HG03565 (cell line): ENCODE results near the gene C11orf71.

Source experiments
- ATAC-seq: cut with Tn5 transposase; IDR thresholded peaks from one replicate; pipeline ENCODE4 v1.9.1; 2021; ENCODE audit warnings: mild to moderate bottlenecking, moderate library complexity; ENCODE audit not compliant: unreplicated experiment

The C11orf71 gene

GRCh38 chr11:114400915-114401223 is 558 bp upstream of the C11orf71 start:
- no peak for ATAC-seq

DNA sequence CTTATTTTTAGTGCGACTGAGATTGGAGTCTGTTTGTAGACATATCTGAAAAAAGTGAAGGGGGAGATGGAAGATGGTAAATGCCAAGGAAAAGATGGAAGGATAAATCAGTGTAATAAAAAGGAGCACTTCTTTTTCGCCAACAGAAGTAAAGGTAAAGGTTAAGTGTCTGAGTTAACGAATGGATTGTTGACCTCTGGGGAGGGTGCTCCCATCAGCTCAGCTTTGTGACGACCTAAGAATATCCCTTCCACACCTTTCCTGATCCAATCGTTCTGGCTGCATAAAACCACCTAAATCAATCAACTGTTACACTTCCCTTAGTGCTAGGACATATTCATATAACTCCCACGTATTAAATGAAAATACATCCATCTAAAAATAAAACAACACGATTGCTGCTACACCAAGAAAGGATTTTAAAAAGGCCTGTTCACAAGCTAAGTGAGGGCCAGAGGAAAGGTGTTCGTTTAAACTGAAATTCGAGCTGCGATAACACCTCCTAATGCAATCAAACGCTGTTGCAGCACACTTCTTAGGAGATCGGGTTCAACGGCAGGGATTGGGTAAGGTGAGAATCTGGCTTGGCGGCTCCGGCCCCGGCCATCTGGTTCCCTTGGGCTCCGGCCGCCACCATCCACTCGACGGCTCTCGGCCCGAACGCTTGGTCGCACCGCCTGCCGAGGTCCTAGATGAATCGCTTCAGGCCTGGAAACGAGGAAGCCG is 658 bp downstream of the C11orf71 start:
- peak; percentile 3 for ATAC-seq

DNA sequence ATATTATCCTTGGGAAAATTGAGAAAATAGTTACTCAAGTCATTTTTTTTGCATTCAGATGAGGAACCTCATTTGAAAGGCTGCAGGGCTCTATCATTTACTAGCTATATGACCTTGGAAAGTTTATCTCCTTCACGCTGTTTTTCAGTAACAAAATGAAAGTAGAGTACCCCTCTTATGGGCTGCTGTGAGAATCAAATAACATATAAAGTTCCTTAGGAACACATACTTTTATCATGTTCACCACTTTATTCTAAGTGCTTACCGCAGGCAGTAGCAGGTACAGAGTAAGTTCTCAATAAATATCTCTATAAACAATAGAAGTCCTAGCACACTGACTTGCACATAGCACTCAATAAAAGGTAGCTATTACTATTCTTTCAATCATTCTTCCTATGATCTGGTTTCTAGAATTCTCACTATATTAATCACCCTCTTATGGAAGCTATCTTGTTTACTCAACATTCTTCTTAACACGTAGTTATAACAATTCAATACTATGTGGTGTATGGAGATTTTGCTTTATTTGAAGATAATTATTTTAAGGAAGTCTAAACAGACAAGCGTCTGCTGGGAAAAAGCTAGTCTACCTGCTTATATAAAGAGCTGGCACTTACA is 1.9 kb downstream of the C11orf71 start:
- ATAC-seq = no peak

GRCh38 chr11:114397349-114397982 is 2.8 kb downstream of the C11orf71 start:
- ATAC-seq = no peak

GRCh38 chr11:114396916-114397315 is 3.4 kb downstream of the C11orf71 start:
- no peak for ATAC-seq

- no peak for ATAC-seq
Measured at GRCh38 chr11:114395736-114396135, 4.6 kb downstream of the C11orf71 start.

- no peak for ATAC-seq
Measured at GRCh38 chr11:114392735-114393667, 7.3 kb downstream of the C11orf71 start.

DNA sequence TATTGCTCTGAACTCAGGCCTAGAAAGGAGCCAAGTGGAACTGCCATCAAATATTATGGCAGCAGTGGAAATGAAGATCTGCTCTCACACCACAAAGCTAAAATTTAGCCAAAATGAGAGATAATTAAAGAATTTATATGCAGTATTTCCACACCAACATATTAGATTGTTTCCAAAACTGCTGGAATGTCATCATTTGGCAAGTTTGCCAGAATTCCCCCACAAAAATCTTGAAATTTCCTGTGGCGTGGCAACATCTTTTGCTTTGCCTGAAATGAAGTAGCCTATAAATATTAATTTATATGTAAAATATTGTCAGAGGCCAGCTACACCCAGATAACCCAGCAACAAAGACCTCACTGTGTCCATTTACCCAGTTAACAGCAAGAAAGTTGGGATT is 13.8 kb downstream of the C11orf71 start:
- ATAC-seq = no peak

DNA sequence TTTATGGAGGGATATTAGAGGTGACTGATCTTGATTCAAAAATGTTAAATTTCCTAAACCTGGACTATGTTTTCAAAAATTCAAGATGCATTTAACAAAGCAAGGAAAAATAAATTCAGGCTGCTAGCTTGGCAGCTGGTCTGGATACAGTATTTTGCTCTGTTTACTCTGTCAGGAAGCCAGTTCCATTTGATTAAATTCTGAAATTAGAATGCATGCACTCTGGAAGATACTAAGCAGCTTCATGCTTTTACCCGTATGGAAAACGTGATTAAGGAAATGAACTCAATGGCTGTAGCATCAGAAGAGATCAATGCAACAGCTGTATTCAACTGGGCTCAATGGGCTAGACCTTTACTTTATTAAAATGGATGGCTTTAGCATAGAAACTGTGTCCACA is 14.2 kb downstream of the C11orf71 start:
- ATAC-seq = no peak

DNA sequence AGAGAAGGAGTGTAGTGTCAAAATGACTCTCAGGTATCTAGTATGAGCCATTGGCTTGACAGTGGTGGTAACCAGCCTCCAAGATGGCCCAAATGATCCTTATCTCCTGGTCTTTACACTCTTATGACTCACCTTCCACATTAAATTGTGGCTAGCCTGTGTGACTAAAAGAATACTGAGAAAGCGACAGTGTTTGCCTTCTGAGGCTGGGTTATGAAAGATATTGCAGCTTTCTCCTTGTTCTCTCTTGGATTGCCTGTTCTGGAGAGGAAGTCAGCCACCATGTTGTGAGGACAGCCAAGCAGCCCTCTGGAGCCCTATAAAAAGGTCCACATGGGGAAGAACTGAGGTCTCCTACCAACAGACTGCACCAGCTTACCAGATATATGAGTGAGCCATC is 15.8 kb downstream of the C11orf71 start:
- ATAC-seq = no peak

- ATAC-seq = no peak
Measured at GRCh38 chr11:114382509-114382908, 17.8 kb downstream of the C11orf71 start.

DNA sequence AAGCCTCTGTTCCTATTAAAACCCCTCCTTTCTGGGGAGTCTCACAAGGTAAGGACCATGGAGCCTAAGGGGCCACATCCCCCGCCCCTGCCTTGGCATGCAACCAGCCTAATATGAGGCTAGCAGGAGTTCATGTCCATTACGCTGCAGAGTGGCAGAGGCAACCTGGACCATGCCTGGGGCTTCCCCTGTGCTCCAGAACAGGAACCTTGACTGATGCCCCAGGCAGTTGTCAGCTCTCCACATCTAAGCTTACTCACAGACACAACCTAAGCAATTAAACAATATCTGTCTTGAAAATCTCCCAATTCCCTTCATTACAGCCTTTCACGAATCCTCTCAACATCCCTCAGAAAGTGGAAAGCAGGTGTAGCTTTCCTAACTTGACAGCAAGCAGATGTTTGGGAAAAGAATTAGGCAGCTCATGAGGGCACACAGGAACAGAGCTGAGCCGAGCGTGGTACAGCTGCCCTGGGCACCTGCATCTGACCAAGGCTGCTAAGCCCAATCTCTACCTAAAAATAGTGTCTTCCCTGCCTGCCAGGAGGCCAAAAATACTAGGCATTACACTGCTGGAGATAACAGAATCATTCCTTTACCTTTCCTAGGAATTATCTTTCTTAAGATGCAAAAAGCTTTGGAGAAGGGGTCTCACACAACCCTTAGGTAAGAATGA is 20.8 kb downstream of the C11orf71 start:
- no peak for ATAC-seq

DNA sequence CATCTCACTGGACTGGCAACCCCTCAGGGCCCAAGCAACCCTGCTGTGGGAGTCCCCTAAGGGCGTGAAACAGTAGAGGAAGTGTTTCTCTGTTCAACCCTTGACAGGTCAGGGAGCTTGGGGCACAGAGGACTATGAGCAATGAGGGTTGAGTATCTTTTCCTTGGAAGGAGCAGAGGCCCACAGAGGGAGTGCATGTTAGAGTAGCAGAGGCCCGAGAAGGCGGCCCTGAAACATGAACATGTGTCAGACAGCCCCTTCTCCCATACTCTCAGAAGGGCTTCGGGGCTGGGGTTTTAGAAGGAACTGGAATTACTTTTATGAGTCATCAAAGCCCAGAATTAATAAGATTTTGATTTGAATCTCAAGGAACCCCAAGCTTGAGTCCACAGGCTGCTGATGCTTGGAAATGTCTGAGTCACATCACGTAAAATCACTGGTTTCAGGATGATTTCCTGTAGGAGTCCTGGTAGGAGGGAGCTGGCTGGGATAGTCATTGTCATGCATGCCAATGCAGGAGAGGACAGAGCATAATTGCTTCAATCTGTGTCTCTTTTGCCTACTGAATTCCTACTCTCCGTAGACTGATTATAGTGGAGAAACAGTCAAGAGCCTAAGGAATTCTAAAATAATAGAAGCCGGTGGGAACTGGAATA is 22.6 kb downstream of the C11orf71 start:
- ATAC-seq = no peak

DNA sequence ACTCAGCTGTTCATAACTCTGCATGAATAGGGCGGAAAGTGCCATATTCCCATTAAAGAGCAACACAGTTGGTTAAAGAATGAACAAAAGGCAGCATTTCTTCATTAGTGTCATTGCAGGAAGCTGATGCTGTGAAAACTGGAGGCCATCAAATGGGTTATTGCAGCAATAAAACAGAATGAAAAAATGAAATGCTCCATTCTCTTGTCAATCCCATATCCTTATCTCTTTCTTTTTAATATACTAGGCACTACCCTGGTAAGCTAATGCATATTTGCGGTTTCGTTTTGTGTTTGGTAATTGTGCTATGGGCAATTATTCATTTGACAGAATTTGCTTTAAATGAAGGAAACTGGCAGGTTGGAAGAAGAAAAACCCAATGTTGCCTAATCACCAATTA is 25.3 kb downstream of the C11orf71 start:
- ATAC-seq = no peak

GRCh38 chr11:114368918-114369680 is 31.2 kb downstream of the C11orf71 start:
- no peak for ATAC-seq

DNA sequence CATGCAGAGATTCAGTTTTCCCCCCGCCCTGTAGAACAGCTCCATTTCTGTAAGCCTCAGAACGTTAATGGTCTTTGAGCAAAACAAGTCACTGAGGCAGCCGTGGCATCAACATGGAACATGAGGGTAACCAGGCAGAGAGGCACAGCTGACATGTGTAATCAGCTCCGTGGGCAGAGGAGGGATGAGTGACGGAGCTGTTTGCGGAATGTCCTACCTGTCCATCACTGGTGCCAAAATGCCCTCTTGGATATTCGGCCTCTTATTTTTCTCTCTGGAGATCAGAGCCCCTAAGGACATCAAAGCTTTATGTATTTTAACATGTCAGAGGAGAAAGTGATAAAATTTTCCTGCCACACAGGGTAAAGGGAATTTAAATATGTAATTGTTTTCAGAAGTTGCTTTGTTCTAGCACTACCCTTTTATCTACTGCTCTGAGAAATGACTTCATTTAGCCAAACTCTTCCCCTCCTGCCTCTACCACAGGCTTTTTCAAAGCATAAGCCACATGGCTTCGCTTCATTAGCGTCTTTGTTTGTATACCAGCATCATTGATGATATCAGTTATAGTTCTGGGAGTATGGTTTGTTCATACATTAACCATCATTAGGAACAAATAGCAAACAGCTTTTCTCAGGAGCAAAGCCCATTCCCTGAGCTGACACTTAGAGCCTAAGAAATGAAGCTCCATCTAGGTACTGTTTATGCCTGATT is 32.9 kb downstream of the C11orf71 start:
- ATAC-seq = no peak

DNA sequence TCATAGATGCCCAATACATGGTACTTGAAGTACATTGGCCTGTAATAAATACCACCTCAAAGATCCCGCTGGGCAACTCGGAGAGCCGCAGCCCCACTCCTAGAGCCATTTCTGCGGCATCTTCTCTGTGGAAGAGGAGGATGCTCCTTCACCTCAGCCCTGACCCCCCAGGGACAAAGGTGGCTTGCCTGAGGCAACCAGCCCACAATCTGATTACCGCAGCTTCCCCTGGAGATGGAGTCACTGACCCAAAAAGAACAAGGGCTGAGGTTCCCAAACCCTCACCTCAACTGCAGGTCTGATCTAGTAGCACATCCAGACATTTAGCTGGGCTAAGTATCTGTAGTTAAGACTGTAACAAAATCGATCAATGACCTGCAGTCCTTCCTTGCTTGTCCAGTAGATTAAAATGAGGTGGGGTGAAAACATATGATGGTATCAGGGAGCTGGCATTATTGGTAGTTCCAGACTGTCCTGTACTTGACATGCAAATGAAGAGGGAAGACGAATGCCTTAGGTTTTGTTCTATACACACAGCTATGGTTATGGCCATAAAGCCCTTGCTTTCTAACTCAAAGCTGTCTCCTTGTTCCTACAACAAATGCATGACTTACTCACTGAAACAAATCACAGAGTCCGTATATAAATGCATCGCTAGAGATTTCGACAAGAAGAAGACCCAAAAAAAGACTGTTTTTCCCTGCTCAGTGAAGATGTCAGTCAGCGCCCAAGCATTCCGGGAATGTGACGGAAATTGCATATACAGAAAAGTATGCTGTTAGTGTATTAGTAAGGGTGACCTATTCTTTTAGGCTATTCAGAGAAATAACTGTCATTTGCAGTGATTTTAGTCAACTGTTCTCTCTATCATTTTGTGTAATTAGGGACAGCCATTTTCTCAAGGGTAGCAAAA is 33.7 kb downstream of the C11orf71 start:
- no peak for ATAC-seq

DNA sequence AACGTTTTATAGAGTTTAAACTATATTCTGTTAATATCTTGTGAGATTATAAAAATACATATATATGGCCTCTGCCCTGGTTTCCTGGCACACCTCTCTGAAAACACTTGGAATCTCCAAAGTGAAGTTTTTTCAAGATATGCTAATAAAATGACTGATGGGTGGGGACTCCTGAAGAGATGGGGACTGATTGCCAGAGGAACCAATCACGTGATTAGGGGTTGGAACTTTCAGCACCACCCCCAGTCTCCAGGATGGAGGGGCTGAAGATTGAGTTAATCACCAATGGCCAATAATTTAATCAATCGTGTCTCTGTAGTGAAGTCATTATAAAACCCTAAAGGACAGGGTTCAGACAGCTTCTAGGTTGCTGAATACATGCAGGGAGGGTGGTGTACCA is 37.4 kb downstream of the C11orf71 start:
- ATAC-seq = no peak
